GM18498 (cell line): Measurements from ENCODE around the gene TNKS1BP1.

Experiments used
- ATAC-seq: cut with Tn5 transposase; IDR thresholded peaks from one replicate; pipeline ENCODE4 v1.9.1; 2021; ENCODE audit warnings: mild to moderate bottlenecking, moderate library complexity; ENCODE audit not compliant: unreplicated experiment

The TNKS1BP1 gene

GRCh38 chr11:57260937-57261783 is 63.6 kb downstream of the TNKS1BP1 start:
- no peak for ATAC-seq

GRCh38 chr11:57256119-57256518 is 68.6 kb downstream of the TNKS1BP1 start:
- ATAC-seq: no peak

DNA sequence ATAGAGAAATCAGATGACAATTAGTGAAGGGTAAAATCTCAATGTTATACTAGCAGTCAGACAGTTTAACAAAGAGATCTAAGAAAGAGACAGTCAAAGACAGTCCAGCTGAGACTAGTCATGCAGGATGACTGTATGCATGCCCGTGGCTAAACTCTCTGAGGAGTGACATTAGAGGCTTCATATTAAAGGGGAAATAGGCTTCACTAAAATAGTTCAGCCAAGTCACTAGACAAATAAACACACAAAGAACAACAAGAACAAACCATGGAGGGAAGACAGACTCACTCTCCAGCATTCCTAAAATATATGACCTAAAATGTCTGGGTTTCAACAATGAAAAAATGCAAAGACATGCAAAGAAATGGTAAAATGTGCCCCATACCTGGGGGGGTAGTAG is 69.1 kb downstream of the TNKS1BP1 start:
- no peak for ATAC-seq

GRCh38 chr11:57254631-57255030 is 70.1 kb downstream of the TNKS1BP1 start:
- ATAC-seq: no peak

DNA sequence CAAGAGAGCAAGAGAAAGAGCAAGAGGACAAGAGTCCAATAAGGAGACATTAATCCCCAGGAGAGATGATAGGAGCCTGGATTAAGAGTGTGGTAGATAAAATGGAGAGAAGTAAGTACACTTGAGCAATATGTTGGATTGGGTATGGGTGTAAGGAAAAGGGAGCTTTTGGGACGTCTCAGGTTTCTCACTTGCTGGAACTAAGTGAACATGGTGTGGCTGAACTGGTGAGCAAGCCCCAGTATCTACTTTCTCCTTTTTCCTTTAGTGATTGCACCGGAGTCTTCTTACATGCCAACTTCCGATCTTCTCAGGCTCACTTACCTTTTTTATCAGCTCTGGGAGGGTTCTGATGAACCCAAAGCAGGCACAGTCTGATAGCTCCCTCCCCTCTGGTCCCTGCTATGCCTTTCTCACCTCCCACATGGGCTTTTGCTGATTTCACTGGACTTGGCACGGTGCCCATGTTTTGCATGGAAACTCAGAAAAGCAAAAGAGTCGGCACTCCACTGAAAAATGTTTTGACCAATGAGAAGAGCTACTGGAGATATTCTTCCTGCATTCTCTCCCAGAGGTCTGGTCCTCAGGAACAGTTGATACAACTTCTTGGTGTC is 73.2 kb downstream of the TNKS1BP1 start:
- ATAC-seq: no peak

- ATAC-seq: no peak
Observed at GRCh38 chr11:57251037-57251436, 73.7 kb downstream of the TNKS1BP1 start.
